ENCODE measurements around the gene TTC19. TPM values are rescaled to one million over a fixed set of nuclear protein-coding genes. Genes with fewer than 3 reads are reported as not detected.
"Not testable (repeated sequence)": the region's sequence is repeated elsewhere in the genome, so short reads cannot be mapped to it uniquely, and the experiment has no call there.

Gene TTC19
- total and polyA plus RNA-seq, 8 donors: 12.6 to 1,106 (median 54.0) TPM

GRCh38 chr17:15973016-15973415, 26.6 kb upstream of the TTC19 start:
- DNase-seq: no peak
- TF ChIP-seq CTCF (IDR thresholded peaks at IDR 0.05) (no peak), POLR2AphosphoS5 (IDR thresholded peaks at IDR 0.05) (no peak), EP300 (IDR thresholded peaks at IDR 0.05) (no peak), POLR2A (IDR thresholded peaks at IDR 0.05) (no peak)
- Histone ChIP-seq H3K27me3 (no peaks in the 10 kb centered on the region), H3K9me3 (no peaks in the 10 kb centered on the region), H3K36me3 (peaks cover 5 to 31% (median 29%) of the 10 kb centered on the region in 4 donors), H3K27ac (no peak overlapping the region), H3K4me3 (no peak overlapping the region), H3K4me1 (no peaks in the 10 kb centered on the region)
- intact Hi-C loops (cut with DNase I; ENCODE audit: low total_unique reads): no loop called here

GRCh38 chr17:15973834-15974233, 25.8 kb upstream of the TTC19 start:
- H3K27ac ChIP-seq: no peak overlapping the region
- no peaks in the 10 kb centered on the region for H3K9me3 ChIP-seq
- intact Hi-C loops (cut with DNase I; ENCODE audit: low total_unique reads): no loop called here
- H3K27me3 ChIP-seq: no peaks in the 10 kb centered on the region
- H3K4me3 ChIP-seq: no peak overlapping the region
- peaks cover 5 to 38% (median 36%) of the 10 kb centered on the region in 4 donors for H3K36me3 ChIP-seq
- H3K4me1 ChIP-seq: no peaks in the 10 kb centered on the region
- TF ChIP-seq EP300 (IDR thresholded peaks at IDR 0.05) (no peak), POLR2AphosphoS5 (IDR thresholded peaks at IDR 0.05) (no peak), CTCF (IDR thresholded peaks at IDR 0.05) (no peak), POLR2A (IDR thresholded peaks at IDR 0.05) (no peak)
- WGBS, 5 donors: 84 to 88% (median 85%) methylated on average over 6 of the region's 6 CpGs
- DNase-seq: no peak

- 95 to 98% (median 97%) methylated on average over 2 of the region's 2 CpGs for WGBS, 5 donors
- intact Hi-C loops (cut with DNase I; ENCODE audit: low total_unique reads): no loop called here
- no peak for DNase-seq
- Histone ChIP-seq H3K27ac (no peak overlapping the region), H3K4me3 (no peak overlapping the region), H3K4me1 (no peaks in the 10 kb centered on the region), H3K36me3 (peaks cover 19 to 69% (median 67%) of the 10 kb centered on the region in 4 donors), H3K27me3 (no peaks in the 10 kb centered on the region), H3K9me3 (no peaks in the 10 kb centered on the region)
- no peak for TF ChIP-seq EP300 (IDR thresholded peaks at IDR 0.05)
Observed at GRCh38 chr17:15977894-15978293, 21.7 kb upstream of the TTC19 start.

GRCh38 chr17:15978606-15979005, 21.0 kb upstream of the TTC19 start:
- no peaks in the 10 kb centered on the region for H3K4me1 ChIP-seq
- no peak for DNase-seq
- WGBS, 5 donors: 80 to 94% (median 88%) methylated on average over 1 of the region's 1 CpG
- H3K36me3 ChIP-seq: peaks cover 19 to 76% (median 73%) of the 10 kb centered on the region in 4 donors
- TF ChIP-seq POLR2AphosphoS5 (IDR thresholded peaks at IDR 0.05): no peak
- TF ChIP-seq POLR2A (IDR thresholded peaks at IDR 0.05): no peak
- TF ChIP-seq EP300 (IDR thresholded peaks at IDR 0.05): no peak
- TF ChIP-seq CTCF (IDR thresholded peaks at IDR 0.05): no peak
- intact Hi-C loops (cut with DNase I; ENCODE audit: low total_unique reads): no loop called here
- H3K27me3 ChIP-seq: no peaks in the 10 kb centered on the region
- no peak overlapping the region for H3K27ac ChIP-seq
- H3K4me3 ChIP-seq: no peak overlapping the region
- H3K9me3 ChIP-seq: no peaks in the 10 kb centered on the region

- H3K9me3 ChIP-seq; H3K27me3 ChIP-seq; H3K27ac ChIP-seq; DNase-seq; H3K4me3 ChIP-seq; intact Hi-C loops (cut with DNase I; ENCODE audit: low total_unique reads); H3K4me1 ChIP-seq: not testable (repeated sequence)
- 66 to 100% (median 70%) methylated on average over 1 to 2 of the region's 4 CpGs for WGBS, 5 donors
- peaks cover 19 to 80% (median 77%) of the 10 kb centered on the region in 4 donors for H3K36me3 ChIP-seq
Observed at GRCh38 chr17:15979013-15979412, 20.6 kb upstream of the TTC19 start.
